ENCODE results near the gene RAMP2. TPM values are rescaled to one million over a fixed set of nuclear protein-coding genes. Genes with fewer than 3 reads are reported as not detected.

RAMP2 gene
- total and polyA plus RNA-seq, 2 of the 13 experiments (the other 11 are each of a cell fraction or from before 2014, with no cell fraction given), result 1.4 to 5.2 TPM

DNA sequence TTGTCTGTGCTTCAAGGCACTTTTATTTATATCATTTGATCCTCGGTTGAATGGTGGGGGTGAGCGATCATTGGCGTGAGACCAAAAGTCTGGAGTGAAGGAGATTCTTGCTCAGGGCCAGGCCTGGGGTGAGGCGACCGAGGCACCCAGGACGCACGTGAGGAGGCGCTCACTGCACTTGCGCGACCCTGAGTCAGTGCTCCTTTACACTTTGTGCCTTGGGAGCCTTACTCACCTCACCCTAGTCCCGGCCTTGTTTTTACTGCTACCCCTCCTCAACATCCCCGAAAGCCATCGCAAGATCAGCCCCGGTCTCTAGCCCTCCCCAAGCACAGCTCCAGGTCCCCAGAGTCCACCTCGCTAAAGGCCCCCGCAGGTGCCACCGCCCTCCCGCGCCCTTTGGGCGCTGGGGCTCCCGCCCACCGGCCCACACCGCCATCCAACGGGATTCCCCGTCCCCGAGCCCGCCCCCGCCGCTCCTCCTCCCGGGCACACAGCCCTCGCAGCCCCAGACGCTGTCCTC, 16.7 kb upstream of the RAMP2 start (continued):
- peak; percentile 44; the same call in 1 of the 2 replicates for TF ChIP-seq GATAD2A (CRISPR knock-in tag; IDR thresholded peaks at IDR 0.05)
- no peak for TF ChIP-seq THAP11 (CRISPR knock-in tag; IDR thresholded peaks at IDR 0.05)
- TF ChIP-seq, protein P1, sequence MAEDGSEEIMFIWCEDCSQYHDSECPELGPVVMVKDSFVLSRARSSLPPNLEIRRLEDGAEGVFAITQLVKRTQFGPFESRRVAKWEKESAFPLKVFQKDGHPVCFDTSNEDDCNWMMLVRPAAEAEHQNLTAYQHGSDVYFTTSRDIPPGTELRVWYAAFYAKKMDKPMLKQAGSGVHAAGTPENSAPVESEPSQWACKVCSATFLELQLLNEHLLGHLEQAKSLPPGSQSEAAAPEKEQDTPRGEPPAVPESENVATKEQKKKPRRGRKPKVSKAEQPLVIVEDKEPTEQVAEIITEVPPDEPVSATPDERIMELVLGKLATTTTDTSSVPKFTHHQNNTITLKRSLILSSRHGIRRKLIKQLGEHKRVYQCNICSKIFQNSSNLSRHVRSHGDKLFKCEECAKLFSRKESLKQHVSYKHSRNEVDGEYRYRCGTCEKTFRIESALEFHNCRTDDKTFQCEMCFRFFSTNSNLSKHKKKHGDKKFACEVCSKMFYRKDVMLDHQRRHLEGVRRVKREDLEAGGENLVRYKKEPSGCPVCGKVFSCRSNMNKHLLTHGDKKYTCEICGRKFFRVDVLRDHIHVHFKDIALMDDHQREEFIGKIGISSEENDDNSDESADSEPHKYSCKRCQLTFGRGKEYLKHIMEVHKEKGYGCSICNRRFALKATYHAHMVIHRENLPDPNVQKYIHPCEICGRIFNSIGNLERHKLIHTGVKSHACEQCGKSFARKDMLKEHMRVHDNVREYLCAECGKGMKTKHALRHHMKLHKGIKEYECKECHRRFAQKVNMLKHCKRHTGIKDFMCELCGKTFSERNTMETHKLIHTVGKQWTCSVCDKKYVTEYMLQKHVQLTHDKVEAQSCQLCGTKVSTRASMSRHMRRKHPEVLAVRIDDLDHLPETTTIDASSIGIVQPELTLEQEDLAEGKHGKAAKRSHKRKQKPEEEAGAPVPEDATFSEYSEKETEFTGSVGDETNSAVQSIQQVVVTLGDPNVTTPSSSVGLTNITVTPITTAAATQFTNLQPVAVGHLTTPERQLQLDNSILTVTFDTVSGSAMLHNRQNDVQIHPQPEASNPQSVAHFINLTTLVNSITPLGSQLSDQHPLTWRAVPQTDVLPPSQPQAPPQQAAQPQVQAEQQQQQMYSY (CRISPR knock-in tag; IDR thresholded peaks at IDR 0.05), result peak; percentile 86
- TF ChIP-seq, protein P2, sequence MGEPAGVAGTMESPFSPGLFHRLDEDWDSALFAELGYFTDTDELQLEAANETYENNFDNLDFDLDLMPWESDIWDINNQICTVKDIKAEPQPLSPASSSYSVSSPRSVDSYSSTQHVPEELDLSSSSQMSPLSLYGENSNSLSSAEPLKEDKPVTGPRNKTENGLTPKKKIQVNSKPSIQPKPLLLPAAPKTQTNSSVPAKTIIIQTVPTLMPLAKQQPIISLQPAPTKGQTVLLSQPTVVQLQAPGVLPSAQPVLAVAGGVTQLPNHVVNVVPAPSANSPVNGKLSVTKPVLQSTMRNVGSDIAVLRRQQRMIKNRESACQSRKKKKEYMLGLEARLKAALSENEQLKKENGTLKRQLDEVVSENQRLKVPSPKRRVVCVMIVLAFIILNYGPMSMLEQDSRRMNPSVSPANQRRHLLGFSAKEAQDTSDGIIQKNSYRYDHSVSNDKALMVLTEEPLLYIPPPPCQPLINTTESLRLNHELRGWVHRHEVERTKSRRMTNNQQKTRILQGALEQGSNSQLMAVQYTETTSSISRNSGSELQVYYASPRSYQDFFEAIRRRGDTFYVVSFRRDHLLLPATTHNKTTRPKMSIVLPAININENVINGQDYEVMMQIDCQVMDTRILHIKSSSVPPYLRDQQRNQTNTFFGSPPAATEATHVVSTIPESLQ (CRISPR knock-in tag; conservative IDR thresholded peaks at IDR 0.05), result 0 out of 2 replicates have a peak, but pooled peaks have one; percentile 14
- TF ChIP-seq RELA (CRISPR knock-in tag; IDR thresholded peaks at IDR 0.05), result no peak; the same call in 1 of the 2 replicates
- TF ChIP-seq REL (CRISPR knock-in tag; conservative IDR thresholded peaks at IDR 0.05), result no peak; the same call in 1 of the 2 replicates
- no peak for TF ChIP-seq MLLT10 (CRISPR knock-in tag; IDR thresholded peaks at IDR 0.05)
- no peak for TF ChIP-seq MXD4 (CRISPR knock-in tag; IDR thresholded peaks at IDR 0.05)
- TF ChIP-seq LCORL (IDR thresholded peaks at IDR 0.05), result no peak
- peak; percentile 78 for TF ChIP-seq LCORL (CRISPR knock-in tag; IDR thresholded peaks at IDR 0.05)
- TF ChIP-seq, protein P3, sequence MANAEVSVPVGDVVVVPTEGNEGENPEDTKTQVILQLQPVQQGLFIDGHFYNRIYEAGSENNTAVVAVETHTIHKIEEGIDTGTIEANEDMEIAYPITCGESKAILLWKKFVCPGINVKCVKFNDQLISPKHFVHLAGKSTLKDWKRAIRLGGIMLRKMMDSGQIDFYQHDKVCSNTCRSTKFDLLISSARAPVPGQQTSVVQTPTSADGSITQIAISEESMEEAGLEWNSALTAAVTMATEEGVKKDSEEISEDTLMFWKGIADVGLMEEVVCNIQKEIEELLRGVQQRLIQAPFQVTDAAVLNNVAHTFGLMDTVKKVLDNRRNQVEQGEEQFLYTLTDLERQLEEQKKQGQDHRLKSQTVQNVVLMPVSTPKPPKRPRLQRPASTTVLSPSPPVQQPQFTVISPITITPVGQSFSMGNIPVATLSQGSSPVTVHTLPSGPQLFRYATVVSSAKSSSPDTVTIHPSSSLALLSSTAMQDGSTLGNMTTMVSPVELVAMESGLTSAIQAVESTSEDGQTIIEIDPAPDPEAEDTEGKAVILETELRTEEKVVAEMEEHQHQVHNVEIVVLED (CRISPR knock-in tag; IDR thresholded peaks at IDR 0.05; ENCODE audit: borderline replicate concordance), result no peak
- 0 out of 2 replicates have a peak, but pooled peaks have one; percentile 70 for TF ChIP-seq ZFP36L1 (CRISPR knock-in tag; IDR thresholded peaks at IDR 0.05)
- no peak for TF ChIP-seq ZNF761 (CRISPR knock-in tag; conservative IDR thresholded peaks at IDR 0.05)
- no peak for TF ChIP-seq ZNF432 (CRISPR knock-in tag; IDR thresholded peaks at IDR 0.05; ENCODE audit: borderline replicate concordance)
- peak; percentile 75 for TF ChIP-seq ZNF781 (CRISPR knock-in tag; IDR thresholded peaks at IDR 0.05; ENCODE audit: borderline replicate concordance, not compliant biosample characterization)
- peak; percentile 21; the same call in 1 of the 2 replicates for TF ChIP-seq ZZZ3 (CRISPR knock-in tag; IDR thresholded peaks at IDR 0.05; ENCODE audit: borderline replicate concordance)
- TF ChIP-seq, protein P4, sequence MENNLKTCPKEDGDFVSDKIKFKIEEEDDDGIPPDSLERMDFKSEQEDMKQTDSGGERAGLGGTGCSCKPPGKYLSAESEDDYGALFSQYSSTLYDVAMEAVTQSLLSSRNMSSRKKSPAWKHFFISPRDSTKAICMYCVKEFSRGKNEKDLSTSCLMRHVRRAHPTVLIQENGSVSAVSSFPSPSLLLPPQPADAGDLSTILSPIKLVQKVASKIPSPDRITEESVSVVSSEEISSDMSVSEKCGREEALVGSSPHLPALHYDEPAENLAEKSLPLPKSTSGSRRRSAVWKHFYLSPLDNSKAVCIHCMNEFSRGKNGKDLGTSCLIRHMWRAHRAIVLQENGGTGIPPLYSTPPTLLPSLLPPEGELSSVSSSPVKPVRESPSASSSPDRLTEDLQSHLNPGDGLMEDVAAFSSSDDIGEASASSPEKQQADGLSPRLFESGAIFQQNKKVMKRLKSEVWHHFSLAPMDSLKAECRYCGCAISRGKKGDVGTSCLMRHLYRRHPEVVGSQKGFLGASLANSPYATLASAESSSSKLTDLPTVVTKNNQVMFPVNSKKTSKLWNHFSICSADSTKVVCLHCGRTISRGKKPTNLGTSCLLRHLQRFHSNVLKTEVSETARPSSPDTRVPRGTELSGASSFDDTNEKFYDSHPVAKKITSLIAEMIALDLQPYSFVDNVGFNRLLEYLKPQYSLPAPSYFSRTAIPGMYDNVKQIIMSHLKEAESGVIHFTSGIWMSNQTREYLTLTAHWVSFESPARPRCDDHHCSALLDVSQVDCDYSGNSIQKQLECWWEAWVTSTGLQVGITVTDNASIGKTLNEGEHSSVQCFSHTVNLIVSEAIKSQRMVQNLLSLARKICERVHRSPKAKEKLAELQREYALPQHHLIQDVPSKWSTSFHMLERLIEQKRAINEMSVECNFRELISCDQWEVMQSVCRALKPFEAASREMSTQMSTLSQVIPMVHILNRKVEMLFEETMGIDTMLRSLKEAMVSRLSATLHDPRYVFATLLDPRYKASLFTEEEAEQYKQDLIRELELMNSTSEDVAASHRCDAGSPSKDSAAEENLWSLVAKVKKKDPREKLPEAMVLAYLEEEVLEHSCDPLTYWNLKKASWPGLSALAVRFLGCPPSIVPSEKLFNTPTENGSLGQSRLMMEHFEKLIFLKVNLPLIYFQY (CRISPR knock-in tag; IDR thresholded peaks at IDR 0.05; ENCODE audit: borderline replicate concordance), result no peak
